Measurements from ENCODE around the gene FNDC5.

Gene FNDC5

DNA sequence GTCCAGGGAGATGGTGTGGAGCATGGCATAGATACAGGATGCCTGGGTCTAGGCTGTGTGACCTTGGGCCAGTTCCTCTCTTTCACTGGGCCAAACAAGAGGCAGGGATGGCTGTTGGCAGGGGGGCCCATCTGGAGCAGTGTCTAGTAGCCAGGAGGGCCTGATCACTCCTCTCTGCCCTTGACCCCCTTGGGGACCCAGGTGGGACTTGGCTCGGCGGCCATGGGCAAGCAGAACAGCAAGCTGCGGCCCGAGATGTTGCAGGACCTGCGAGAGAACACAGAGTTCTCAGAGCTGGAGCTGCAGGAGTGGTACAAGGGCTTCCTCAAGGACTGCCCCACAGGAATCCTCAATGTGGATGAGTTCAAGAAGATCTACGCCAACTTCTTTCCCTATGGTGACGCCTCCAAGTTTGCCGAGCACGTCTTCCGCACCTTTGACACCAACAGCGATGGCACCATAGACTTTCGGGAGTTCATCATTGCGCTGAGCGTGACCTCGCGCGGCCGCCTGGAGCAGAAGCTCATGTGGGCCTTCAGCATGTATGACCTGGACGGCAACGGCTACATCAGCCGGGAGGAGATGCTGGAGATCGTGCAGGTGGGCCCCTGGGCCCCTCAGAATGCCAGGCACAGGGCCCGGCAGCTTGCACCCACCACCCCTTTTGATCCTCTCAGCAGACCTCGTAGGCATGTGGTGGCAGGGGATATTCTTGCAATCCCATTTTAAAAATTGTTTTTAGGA is 18.1 kb upstream of the FNDC5 start:
- in situ Hi-C loops (cut with MboI; ENCODE audit: low sequenced_read_pairs, unreplicated experiment), result no loop called here
- TF ChIP-seq, protein P1, sequence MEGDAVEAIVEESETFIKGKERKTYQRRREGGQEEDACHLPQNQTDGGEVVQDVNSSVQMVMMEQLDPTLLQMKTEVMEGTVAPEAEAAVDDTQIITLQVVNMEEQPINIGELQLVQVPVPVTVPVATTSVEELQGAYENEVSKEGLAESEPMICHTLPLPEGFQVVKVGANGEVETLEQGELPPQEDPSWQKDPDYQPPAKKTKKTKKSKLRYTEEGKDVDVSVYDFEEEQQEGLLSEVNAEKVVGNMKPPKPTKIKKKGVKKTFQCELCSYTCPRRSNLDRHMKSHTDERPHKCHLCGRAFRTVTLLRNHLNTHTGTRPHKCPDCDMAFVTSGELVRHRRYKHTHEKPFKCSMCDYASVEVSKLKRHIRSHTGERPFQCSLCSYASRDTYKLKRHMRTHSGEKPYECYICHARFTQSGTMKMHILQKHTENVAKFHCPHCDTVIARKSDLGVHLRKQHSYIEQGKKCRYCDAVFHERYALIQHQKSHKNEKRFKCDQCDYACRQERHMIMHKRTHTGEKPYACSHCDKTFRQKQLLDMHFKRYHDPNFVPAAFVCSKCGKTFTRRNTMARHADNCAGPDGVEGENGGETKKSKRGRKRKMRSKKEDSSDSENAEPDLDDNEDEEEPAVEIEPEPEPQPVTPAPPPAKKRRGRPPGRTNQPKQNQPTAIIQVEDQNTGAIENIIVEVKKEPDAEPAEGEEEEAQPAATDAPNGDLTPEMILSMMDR (IDR thresholded peaks at IDR 0.05; ENCODE audit: borderline replicate concordance, control extremely low read depth, extremely low read depth, insufficient read depth, missing control alignments), result no peak
- DNase-seq (ENCODE audit: low spot score), result no peak

DNA sequence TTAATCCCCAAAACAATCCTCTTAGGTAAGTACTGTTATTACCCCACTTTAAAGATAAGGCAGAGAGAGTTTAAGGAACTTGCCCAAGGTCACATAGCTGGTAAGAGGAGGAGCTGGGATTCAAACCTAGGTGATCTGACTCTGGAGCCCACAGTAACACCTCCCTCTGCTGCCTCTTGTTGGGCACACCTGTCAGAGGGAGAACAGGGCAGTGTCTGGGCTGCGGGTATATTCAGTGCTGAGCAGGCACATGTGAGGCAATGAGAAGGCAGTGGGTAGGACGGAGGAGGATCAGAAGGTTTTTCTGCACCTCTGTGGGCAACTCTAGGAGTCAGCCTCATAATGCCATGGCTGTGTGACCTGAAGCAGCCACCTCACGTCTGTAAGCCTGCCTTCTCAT is 17.4 kb upstream of the FNDC5 start:
- no peak for DNase-seq (ENCODE audit: low spot score)
- TF ChIP-seq, protein P1 (IDR thresholded peaks at IDR 0.05; ENCODE audit: borderline replicate concordance, control extremely low read depth, extremely low read depth, insufficient read depth, missing control alignments), result no peak
- in situ Hi-C loops (cut with MboI; ENCODE audit: low sequenced_read_pairs, unreplicated experiment), result no loop called here

DNA sequence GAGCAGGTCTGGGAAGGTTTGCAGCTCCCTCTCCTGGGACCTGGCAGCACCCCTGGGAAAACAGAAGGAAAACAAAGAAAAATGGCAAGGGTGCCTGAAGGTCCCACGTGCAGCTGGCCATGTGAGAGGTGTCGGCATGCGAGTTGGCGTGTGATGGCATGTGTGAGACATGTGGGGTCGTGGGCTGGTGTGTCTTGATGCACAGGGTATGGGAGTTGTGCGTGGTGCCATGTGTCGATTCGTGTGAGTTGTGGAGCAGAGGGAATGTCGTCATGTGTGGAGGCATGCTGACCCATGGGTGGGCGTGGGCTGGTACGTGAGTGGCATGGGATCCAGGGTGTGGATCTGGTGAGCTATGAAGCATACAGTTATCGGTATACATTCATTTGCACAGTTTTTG is 16.9 kb upstream of the FNDC5 start:
- in situ Hi-C loops (cut with MboI; ENCODE audit: low sequenced_read_pairs, unreplicated experiment), result no loop called here
- TF ChIP-seq, protein P1 (IDR thresholded peaks at IDR 0.05; ENCODE audit: borderline replicate concordance, control extremely low read depth, extremely low read depth, insufficient read depth, missing control alignments), result no peak
- DNase-seq (ENCODE audit: low spot score), result no peak

DNA sequence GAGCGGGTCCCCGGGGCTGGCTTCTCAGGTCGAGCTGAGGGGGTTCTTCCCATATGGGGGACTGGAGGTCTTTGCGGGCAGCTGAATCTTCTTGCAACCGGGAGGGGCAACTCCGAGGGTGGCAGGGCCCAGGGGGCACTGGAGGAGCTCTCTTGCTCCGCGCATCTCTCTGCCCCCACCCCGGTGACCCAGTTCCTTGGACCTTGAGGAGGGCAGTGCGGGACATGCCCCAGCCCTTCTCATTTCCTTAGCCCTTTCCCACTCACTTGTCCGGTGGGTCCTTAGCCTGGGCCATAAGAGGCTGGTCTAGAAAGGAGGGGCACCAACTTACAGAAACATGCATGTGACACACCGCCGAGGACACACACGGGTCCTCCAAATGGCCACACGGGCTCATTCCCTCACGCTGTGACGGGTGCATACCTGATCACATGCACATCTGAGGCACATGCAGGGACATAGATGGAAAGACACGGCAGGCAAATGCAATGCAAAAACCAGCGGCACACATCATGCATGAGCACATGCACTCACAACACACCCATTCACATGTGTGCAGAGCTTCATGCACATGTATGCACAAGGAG is 16.2 kb upstream of the FNDC5 start:
- in situ Hi-C loops (cut with MboI; ENCODE audit: low sequenced_read_pairs, unreplicated experiment), result no loop called here
- DNase-seq (ENCODE audit: low spot score), result no peak

DNA sequence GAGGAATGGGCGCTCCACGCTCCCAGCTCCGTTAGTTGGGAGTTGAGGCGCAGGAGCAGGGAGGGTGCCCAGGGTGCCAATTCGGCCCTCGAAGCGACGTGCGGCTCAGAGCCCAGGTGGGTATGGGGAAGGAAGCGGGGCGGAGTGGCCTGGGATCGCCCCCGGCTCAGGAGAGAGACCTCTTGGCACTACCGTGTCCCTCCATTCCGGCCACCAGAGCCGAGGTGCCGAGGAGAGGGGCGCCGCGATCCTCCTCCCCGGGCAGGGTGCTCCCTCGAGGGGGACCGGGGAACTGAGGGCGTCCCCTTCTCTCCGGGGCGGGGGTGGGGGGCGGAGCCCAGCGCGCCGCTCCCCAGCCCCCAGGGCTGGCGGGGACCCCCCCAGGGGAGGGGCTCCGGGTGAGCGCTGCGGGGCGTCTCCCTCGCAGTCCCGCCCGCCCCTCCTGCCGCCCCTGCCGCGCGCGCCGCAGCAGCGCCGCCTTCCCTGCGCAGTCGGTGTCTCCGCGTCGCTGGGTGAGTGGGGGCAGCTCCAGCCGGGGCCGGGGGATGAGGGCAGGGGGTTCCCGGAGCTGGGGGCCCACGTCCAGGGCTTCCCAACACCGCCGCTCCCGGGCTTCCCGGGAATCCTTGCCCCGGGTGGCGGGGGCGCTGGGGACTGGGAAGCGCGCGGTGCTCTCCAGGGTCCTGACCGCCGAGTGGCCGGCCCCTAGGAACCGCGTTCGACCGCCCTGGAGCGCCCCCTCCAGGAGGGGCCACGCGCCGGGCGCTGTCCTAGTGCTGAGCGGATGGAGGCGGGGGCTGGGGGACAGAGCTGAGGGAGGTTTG is 15.5 kb upstream of the FNDC5 start, which contains the start of gene HPCA:
HPCA (plus strand) TSS at position 488 of the 824 bp plus-strand sequence. CDS start 2,408 bp downstream, outside the sequence.
- in situ Hi-C loops (cut with MboI; ENCODE audit: low sequenced_read_pairs, unreplicated experiment), result no loop called here
- TF ChIP-seq, protein P1 (IDR thresholded peaks at IDR 0.05; ENCODE audit: borderline replicate concordance, control extremely low read depth, extremely low read depth, insufficient read depth, missing control alignments), result peak; percentile 67
- peak; percentile 79 for DNase-seq (ENCODE audit: low spot score)

More for the DNA sequence above, 16.2 kb upstream of the FNDC5 start:
- TF ChIP-seq, protein P1 (IDR thresholded peaks at IDR 0.05; ENCODE audit: borderline replicate concordance, control extremely low read depth, extremely low read depth, insufficient read depth, missing control alignments), result no peak

DNA sequence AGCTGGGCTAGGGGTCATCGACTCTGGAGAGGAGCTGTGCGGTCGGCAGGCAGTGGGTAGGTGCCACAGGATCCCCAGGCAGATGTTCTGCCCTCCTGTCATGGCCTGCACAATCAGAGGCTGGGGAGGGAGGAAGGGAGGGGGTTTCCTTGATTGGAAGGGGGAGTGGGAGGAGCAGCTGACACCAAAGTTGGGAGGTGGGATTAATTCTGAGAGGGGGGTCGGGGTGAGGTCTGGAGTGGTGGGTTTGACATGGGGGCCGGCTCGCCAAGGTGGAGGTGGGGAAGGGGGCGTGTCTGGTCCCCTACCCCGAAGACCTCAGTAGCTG is 14.9 kb upstream of the FNDC5 start:
- TF ChIP-seq, protein P1 (IDR thresholded peaks at IDR 0.05; ENCODE audit: borderline replicate concordance, control extremely low read depth, extremely low read depth, insufficient read depth, missing control alignments), result no peak
- no peak for DNase-seq (ENCODE audit: low spot score)
- in situ Hi-C loops (cut with MboI; ENCODE audit: low sequenced_read_pairs, unreplicated experiment), result no loop called here

Data from GM13976 (cell line).